A549 (cell line): ENCODE measurements around the gene TGM6.

Source experiments
- BHLHE40 ChIP-seq: IDR thresholded peaks from 2 replicates; pipeline ENCODE4 v1.6.1; 2012; ENCODE audit warnings: low read depth, low read length, inconsistent platforms
- CEBPB ChIP-seq, 2 experiments: fragments of >200 bp in 1 of 2; sonication (Bioruptor Twin) in 1 of 2; formaldehyde crosslinking in 1 of 2; IDR thresholded peaks; 2 replicates each; pipeline ENCODE4 v1.6.1; 2012 to 2016
- CHD4 ChIP-seq: fragments of 200-600 bp; sonication (generic); IDR thresholded peaks from 2 replicates; pipeline ENCODE4 v1.6.1; 2016; ENCODE audit warnings: antibody characterized with exemption, mild to moderate bottlenecking, borderline replicate concordance
- EHF ChIP-seq: fragments of 250-450 bp; sonication (Bioruptor Pico); IDR thresholded peaks from 2 replicates; pipeline ENCODE4 v1.5.0; 2020; ENCODE audit warnings: mild to moderate bottlenecking
- MYC ChIP-seq: IDR thresholded peaks from 2 replicates; pipeline ENCODE4 v1.6.1; 2012; ENCODE audit warnings: mild to moderate bottlenecking, inconsistent platforms, low read length, improper control_type of control experiment, borderline replicate concordance
- POLR2A ChIP-seq: IDR thresholded peaks from 2 replicates; pipeline ENCODE4 v1.6.1; 2012; ENCODE audit warnings: mild to moderate bottlenecking, low read length
- RAD21 ChIP-seq, 2 experiments: fragments of >200 bp in 1 of 2; sonication (Bioruptor Twin) in 1 of 2; formaldehyde crosslinking in 1 of 2; IDR thresholded peaks in 1 of 2; conservative IDR thresholded peaks in 1 of 2; 2 replicates in 1 of 2; 3 replicates in 1 of 2; pipeline ENCODE4 v1.6.1; 2012 to 2018; ENCODE audit warnings: inconsistent platforms in 1 of 2
- RCOR1 ChIP-seq: fragments of 150-350 bp; IDR thresholded peaks from 2 replicates; pipeline ENCODE4 v1.6.1; 2014; ENCODE audit warnings: antibody characterized with exemption, low read length, low read depth
- RNF2 ChIP-seq: fragments of 200-600 bp; sonication (generic); IDR thresholded peaks from 2 replicates; pipeline ENCODE4 v1.6.1; 2016; ENCODE audit warnings: low read depth, mild to moderate bottlenecking, antibody characterized with exemption, moderate library complexity, borderline replicate concordance
- ZFP36 ChIP-seq: fragments of 450-650 bp; IDR thresholded peaks from 2 replicates; pipeline ENCODE4 v1.6.1; 2014; ENCODE audit warnings: borderline replicate concordance; ENCODE audit not compliant: partially characterized antibody
- TF ChIP-seq, protein P1 (sequence below): fragments of >200 bp; sonication (Bioruptor Twin); formaldehyde crosslinking; IDR thresholded peaks from 3 replicates; pipeline ENCODE4 v1.5.1; 2016
- TF ChIP-seq, protein P2 (sequence below): fragments of 200-600 bp; sonication (generic); IDR thresholded peaks from 2 replicates; pipeline ENCODE4 v1.6.1; 2016; ENCODE audit warnings: antibody characterized with exemption, mild to moderate bottlenecking, moderate library complexity
- TF ChIP-seq, protein P3 (sequence below): fragments of 450-650 bp; IDR thresholded peaks from 2 replicates; pipeline ENCODE4 v1.6.1; 2014; ENCODE audit warnings: antibody characterized with exemption

DNA sequence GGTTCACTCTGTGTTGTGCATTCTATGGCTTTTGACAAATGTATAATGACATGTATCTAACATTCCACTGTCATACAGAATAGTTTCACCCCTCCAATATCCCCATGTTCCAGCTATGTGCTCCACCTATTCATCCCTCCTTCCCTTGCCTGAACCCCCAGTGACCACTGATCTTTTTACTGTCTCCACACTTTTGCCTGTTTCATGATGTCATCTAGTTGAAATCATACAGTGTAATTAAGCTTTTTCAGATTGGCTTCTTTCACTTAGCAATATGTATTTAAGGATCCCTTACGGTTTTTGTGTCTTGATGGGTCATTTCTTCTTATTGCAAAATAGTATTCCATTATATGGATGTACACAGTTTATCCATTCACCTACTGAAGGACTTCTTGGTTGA, 39.8 kb downstream of the TGM6 start:
- no peak for TF ChIP-seq BHLHE40
- TF ChIP-seq, protein P1, sequence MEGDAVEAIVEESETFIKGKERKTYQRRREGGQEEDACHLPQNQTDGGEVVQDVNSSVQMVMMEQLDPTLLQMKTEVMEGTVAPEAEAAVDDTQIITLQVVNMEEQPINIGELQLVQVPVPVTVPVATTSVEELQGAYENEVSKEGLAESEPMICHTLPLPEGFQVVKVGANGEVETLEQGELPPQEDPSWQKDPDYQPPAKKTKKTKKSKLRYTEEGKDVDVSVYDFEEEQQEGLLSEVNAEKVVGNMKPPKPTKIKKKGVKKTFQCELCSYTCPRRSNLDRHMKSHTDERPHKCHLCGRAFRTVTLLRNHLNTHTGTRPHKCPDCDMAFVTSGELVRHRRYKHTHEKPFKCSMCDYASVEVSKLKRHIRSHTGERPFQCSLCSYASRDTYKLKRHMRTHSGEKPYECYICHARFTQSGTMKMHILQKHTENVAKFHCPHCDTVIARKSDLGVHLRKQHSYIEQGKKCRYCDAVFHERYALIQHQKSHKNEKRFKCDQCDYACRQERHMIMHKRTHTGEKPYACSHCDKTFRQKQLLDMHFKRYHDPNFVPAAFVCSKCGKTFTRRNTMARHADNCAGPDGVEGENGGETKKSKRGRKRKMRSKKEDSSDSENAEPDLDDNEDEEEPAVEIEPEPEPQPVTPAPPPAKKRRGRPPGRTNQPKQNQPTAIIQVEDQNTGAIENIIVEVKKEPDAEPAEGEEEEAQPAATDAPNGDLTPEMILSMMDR, result no peak
- no peak for TF ChIP-seq MYC
- no peak for TF ChIP-seq CHD4
- no peak for TF ChIP-seq RCOR1
- no peak for TF ChIP-seq RAD21 (conservative IDR thresholded peaks at IDR 0.05 in 1 of 2, IDR thresholded peaks at IDR 0.05 in 1 of 2)
- no peak for TF ChIP-seq POLR2A
- no peak for TF ChIP-seq ZFP36
- TF ChIP-seq, protein P2, sequence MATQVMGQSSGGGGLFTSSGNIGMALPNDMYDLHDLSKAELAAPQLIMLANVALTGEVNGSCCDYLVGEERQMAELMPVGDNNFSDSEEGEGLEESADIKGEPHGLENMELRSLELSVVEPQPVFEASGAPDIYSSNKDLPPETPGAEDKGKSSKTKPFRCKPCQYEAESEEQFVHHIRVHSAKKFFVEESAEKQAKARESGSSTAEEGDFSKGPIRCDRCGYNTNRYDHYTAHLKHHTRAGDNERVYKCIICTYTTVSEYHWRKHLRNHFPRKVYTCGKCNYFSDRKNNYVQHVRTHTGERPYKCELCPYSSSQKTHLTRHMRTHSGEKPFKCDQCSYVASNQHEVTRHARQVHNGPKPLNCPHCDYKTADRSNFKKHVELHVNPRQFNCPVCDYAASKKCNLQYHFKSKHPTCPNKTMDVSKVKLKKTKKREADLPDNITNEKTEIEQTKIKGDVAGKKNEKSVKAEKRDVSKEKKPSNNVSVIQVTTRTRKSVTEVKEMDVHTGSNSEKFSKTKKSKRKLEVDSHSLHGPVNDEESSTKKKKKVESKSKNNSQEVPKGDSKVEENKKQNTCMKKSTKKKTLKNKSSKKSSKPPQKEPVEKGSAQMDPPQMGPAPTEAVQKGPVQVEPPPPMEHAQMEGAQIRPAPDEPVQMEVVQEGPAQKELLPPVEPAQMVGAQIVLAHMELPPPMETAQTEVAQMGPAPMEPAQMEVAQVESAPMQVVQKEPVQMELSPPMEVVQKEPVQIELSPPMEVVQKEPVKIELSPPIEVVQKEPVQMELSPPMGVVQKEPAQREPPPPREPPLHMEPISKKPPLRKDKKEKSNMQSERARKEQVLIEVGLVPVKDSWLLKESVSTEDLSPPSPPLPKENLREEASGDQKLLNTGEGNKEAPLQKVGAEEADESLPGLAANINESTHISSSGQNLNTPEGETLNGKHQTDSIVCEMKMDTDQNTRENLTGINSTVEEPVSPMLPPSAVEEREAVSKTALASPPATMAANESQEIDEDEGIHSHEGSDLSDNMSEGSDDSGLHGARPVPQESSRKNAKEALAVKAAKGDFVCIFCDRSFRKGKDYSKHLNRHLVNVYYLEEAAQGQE, result no peak
- TF ChIP-seq EHF (CRISPR knock-in tag), result no peak
- TF ChIP-seq, protein P3, sequence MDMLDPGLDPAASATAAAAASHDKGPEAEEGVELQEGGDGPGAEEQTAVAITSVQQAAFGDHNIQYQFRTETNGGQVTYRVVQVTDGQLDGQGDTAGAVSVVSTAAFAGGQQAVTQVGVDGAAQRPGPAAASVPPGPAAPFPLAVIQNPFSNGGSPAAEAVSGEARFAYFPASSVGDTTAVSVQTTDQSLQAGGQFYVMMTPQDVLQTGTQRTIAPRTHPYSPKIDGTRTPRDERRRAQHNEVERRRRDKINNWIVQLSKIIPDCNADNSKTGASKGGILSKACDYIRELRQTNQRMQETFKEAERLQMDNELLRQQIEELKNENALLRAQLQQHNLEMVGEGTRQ, result no peak
- TF ChIP-seq CEBPB (IDR thresholded peaks at IDR 0.05), result no peak
- TF ChIP-seq RNF2, result no peak
